ENCODE results near the gene CEP43.
"Not testable (repeated sequence)": the region's sequence is repeated elsewhere in the genome, so short reads cannot be mapped to it uniquely, and the experiment has no call there.

CEP43 gene

GRCh38 chr6:166999145-166999883 lies at the start of gene CEP43:
Gene CEP43 (plus strand): TSS chr6:166999397. CDS start chr6:166999413, 16 bp downstream.
- H3K27ac ChIP-seq = peak within 1 kb of the TSS; percentile 83

GRCh38 chr6:166949528-166950442 lies 49.4 kb upstream of the CEP43 start:
- no peak overlapping the region for H3K27ac ChIP-seq
- no peak for TF ChIP-seq CTCF (conservative IDR thresholded peaks at IDR 0.05)

More at GRCh38 chr6:166999145-166999883, at the start of gene CEP43:
- no peak for TF ChIP-seq CTCF (conservative IDR thresholded peaks at IDR 0.05)

GRCh38 chr6:166950443-166950821 lies 48.8 kb upstream of the CEP43 start:
- H3K27ac ChIP-seq = no peak overlapping the region
- TF ChIP-seq CTCF (conservative IDR thresholded peaks at IDR 0.05) = no peak

GRCh38 chr6:166950892-166951669 lies 48.1 kb upstream of the CEP43 start:
- not testable (repeated sequence) for H3K27ac ChIP-seq
- peak; percentile 88 for TF ChIP-seq CTCF (conservative IDR thresholded peaks at IDR 0.05)

- peak; percentile 28 for TF ChIP-seq CTCF (conservative IDR thresholded peaks at IDR 0.05)
- H3K27ac ChIP-seq = no peak overlapping the region
Observed at GRCh38 chr6:166951670-166952060, 47.5 kb upstream of the CEP43 start.

GRCh38 chr6:166952121-166952520 lies 47.1 kb upstream of the CEP43 start:
- H3K27ac ChIP-seq = no peak overlapping the region
- TF ChIP-seq CTCF (conservative IDR thresholded peaks at IDR 0.05) = no peak
